ENCODE results near the gene GLMP. TPM values are rescaled to one million over a fixed set of nuclear protein-coding genes. Genes with fewer than 3 reads are reported as not detected.

GLMP gene
- total RNA-seq, 1 experiment from 2014 or later, result 60.3 TPM

GRCh38 chr1:156281281-156281680, 14.2 kb downstream of the GLMP start (continued):
- no peak for TF ChIP-seq JAZF1 (CRISPR knock-in tag; IDR thresholded peaks at IDR 0.05)
- no peak for TF ChIP-seq NR3C1 (CRISPR knock-in tag; conservative IDR thresholded peaks at IDR 0.05; ENCODE audit: low read depth)
- TF ChIP-seq ZNF396 (CRISPR knock-in tag; IDR thresholded peaks at IDR 0.05; ENCODE audit: borderline replicate concordance), result no peak
- no peak for TF ChIP-seq PREB (CRISPR knock-in tag; IDR thresholded peaks at IDR 0.05; ENCODE audit: borderline replicate concordance)

- TF ChIP-seq ZNF423 (CRISPR knock-in tag; IDR thresholded peaks at IDR 0.05), result no peak
- TF ChIP-seq SOX15 (CRISPR knock-in tag; IDR thresholded peaks at IDR 0.05), result no peak
- TF ChIP-seq ETV6 (CRISPR knock-in tag; IDR thresholded peaks at IDR 0.05), result no peak
- TF ChIP-seq FOXK1 (CRISPR knock-in tag; IDR thresholded peaks at IDR 0.05), result no peak
- TF ChIP-seq ATF6 (CRISPR knock-in tag; IDR thresholded peaks at IDR 0.05), result no peak
- no peak for TF ChIP-seq JUN (CRISPR knock-in tag; IDR thresholded peaks at IDR 0.05)
- no peak for TF ChIP-seq ERG (CRISPR knock-in tag; IDR thresholded peaks at IDR 0.05)
- no peak for TF ChIP-seq ZNF425 (CRISPR knock-in tag; conservative IDR thresholded peaks at IDR 0.05)
- TF ChIP-seq CTCF (IDR thresholded peaks at IDR 0.05), result no peak
- no peak for TF ChIP-seq SMAD4 (CRISPR knock-in tag; IDR thresholded peaks at IDR 0.05)
- TF ChIP-seq CREB1 (CRISPR knock-in tag; IDR thresholded peaks at IDR 0.05), result no peak
- TF ChIP-seq ZNF532 (CRISPR knock-in tag; IDR thresholded peaks at IDR 0.05; ENCODE audit: borderline replicate concordance), result no peak
- no peak for TF ChIP-seq GRHL2 (CRISPR knock-in tag; IDR thresholded peaks at IDR 0.05; ENCODE audit: insufficient replicate concordance, severe bottlenecking)
- ATAC-seq, result no peak
- H3K4me3 Mint-ChIP-seq, result peak overlapping the region; percentile 22; the same call in 1 of the 2 replicates
- H3K27me3 Mint-ChIP-seq (ENCODE audit: low read depth), result no peaks in the 10 kb centered on the region
- peaks cover 38% of the 10 kb centered on the region for H3K36me3 Mint-ChIP-seq
- H3K9me3 Mint-ChIP-seq, result no peaks in the 10 kb centered on the region
- CTCF ChIA-PET, result interaction anchor here (0.9 to 1.3 kb wide), 4 partner anchors 15 to 150 kb away, joined by 3 read pairs; no protein-coding TSS in a partner anchor
- POLR2A ChIA-PET, result no interaction called here
- no peak overlapping the region for H3K27ac Mint-ChIP-seq
- DNase-seq (ENCODE audit: low spot score), result no peak
- H3K4me1 Mint-ChIP-seq, result peaks cover 24% of the 10 kb centered on the region
Observed at GRCh38 chr1:156279837-156280236, 15.6 kb downstream of the GLMP start.
